Effector memory CD8-positive, alpha-beta T cell (primary cell): Measurements from ENCODE around the gene ACOXL.

Experiments used
- ATAC-seq: fragments of 150-1000 bp; cut with Tn5 transposase; replicated peaks from 2 replicates; pipeline ENCODE4 v1.10.0; 2021; ENCODE audit warnings: mild to moderate bottlenecking, moderate library complexity
- DNase-seq, 3 experiments: peaks; one replicate each; pipeline ENCODE4 v3.0.0; 2021
- H3K27ac Mint-ChIP-seq, 2 donors: one replicate each; pipeline ENCODE4 v1.8.0; 2022; ENCODE audit warnings: mild to moderate bottlenecking in 2 of 2, mixed read lengths in 2 of 2, moderate library complexity in 2 of 2
- H3K27me3 Mint-ChIP-seq, 2 donors: one replicate each; pipeline ENCODE4 v1.8.0; 2022; ENCODE audit warnings: mixed read lengths in 2 of 2
- H3K36me3 Mint-ChIP-seq: one replicate; pipeline ENCODE4 v1.8.0; 2022; ENCODE audit warnings: mild to moderate bottlenecking, moderate library complexity, mixed read lengths; ENCODE audit not compliant: insufficient read depth
- H3K4me1 Mint-ChIP-seq, 2 donors: one replicate each; pipeline ENCODE4 v1.8.0; 2022; ENCODE audit warnings: low read depth in 2 of 2, mixed read lengths in 2 of 2
- H3K4me3 Mint-ChIP-seq, 2 donors: one replicate each; pipeline ENCODE4 v1.8.0; 2022; ENCODE audit warnings: mild to moderate bottlenecking in 2 of 2, mixed read lengths in 2 of 2, moderate library complexity in 2 of 2
- H3K9me3 Mint-ChIP-seq, 2 donors: one replicate each; pipeline ENCODE4 v1.8.0; 2022; ENCODE audit warnings: mixed read lengths in 2 of 2

Gene ACOXL

DNA sequence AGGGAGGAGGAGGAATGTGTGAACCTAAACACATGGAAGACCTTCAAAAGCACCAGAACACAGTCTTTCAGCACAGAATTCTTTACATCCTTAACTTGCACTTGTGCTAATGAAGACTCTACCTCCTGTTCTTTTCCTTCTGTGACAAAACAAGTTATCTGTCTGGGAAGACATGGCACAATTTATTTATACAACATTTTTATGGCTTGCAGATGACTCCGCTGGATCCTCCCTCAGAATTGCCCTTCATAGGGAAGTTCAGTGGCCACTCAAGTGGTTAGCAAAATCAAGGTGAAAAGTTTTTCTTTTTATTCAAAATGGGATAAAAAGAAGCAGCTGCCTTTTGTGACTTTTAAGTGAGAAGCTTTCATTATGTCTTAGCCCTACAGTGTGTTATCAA lies 409.7 kb downstream of the ACOXL start:
- Mint-ChIP-seq H3K9me3 (no peaks in the 10 kb centered on the region), H3K36me3 (peaks cover 18% of the 10 kb centered on the region), H3K27ac (no peak overlapping the region), H3K4me3 (no peak overlapping the region), H3K27me3 (no peaks in the 10 kb centered on the region), H3K4me1 (peaks cover 9 to 19% of the 10 kb centered on the region in 2 donors)
- ATAC-seq (no peak), DNase-seq (no peak)

DNA sequence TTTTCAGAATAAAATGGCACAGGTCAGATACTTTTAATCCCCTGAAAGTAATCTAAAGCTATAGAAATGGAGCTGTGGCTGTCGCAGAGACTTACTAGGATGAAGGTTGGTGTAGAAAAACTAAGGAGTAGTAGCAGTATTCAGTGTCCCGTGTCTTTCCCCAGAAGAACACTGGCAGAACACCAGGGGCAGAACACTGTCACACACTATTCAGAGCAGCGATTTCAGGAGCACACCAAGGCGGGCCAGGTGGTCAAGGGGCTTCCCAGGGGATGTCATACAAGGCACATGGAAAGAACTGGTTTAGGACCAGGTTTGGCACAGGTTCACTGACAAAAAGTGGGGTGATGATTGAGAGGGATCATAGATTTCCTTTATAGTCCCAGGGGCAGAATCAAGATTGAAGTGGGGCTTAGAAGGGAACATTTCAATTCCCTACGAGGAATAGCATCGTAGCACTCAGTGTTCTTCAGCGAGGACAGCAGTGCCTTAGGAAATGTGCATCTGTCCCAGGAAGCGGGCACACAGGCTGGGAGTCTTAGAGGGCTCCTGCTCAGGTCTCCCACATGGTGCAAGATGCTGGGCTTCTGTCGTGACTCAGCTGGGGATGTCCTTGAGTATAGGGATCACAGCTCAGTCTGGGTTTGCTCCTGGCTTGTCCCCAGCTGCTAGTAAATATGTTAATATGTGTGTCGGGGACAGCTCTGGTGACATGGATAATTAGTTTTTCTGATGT lies 410.9 kb downstream of the ACOXL start:
- H3K4me1 Mint-ChIP-seq: peaks cover 8 to 19% of the 10 kb centered on the region in 2 donors
- no peak overlapping the region for H3K4me3 Mint-ChIP-seq
- H3K27ac Mint-ChIP-seq: peak overlapping the region in 1 of 2 donors; percentile 18
- H3K9me3 Mint-ChIP-seq: no peaks in the 10 kb centered on the region
- ATAC-seq (no peak), DNase-seq (no peak)
- H3K36me3 Mint-ChIP-seq: peaks cover 17% of the 10 kb centered on the region
- H3K27me3 Mint-ChIP-seq: no peaks in the 10 kb centered on the region

DNA sequence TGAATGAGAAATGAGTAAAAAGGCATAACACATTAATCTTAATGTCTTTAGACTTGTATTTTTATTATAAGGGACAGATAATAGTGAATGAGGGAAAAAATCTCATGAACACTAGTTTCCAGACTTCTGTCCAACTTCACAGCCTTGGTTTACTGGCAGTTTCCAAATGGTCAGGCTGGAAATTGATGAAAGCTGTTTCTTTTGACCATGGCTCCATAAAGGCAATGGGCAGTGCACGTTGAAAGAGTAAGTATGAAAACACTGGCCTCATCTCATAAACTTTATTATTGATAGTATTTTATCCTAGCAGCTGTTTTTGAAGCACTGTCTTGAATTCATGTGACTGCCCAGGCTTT lies 411.4 kb downstream of the ACOXL start:
- no peak for DNase-seq
- Mint-ChIP-seq H3K4me3 (no peak overlapping the region), H3K9me3 (no peaks in the 10 kb centered on the region), H3K36me3 (peaks cover 17% of the 10 kb centered on the region), H3K27me3 (no peaks in the 10 kb centered on the region), H3K4me1 (peaks cover 8 to 19% of the 10 kb centered on the region in 2 donors), H3K27ac (no peak overlapping the region)
- no peak for ATAC-seq

DNA sequence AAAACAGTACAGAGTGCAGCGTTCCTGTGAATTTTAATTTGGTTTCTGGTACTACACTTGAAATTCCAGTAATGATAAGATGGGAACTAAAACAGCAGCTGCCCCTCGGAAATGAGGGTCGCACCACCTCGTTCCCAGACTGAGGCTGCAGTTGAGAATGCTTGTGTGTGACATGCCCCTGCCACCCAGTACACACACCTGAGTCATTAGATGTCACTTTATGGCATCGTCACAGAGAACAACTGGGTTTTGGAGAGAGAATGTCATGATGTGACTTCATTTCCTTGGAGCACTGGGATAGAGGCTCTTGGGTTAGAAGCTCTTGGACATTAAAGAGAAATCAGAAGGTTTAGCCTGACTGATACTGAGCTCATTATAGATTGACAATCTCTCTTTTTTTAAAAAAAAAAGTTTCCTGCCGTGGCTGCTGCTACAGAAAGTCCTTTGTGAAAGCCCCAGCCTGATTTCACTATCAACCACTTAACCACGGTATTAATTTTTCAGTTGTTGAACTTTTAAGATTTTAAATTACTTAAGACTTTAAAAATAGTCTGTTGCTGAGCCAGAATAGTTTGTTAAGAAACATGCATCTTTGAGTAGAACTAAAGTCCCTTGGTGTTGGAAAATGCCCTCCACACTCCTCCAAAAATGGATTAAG lies 412.9 kb downstream of the ACOXL start:
- no peaks in the 10 kb centered on the region for H3K27me3 Mint-ChIP-seq
- DNase-seq (no peak), ATAC-seq (no peak)
- H3K4me3 Mint-ChIP-seq: no peak overlapping the region
- no peaks in the 10 kb centered on the region for H3K9me3 Mint-ChIP-seq
- peaks cover 8 to 19% of the 10 kb centered on the region in 2 donors for H3K4me1 Mint-ChIP-seq
- H3K36me3 Mint-ChIP-seq: peaks cover 15% of the 10 kb centered on the region
- no peak overlapping the region for H3K27ac Mint-ChIP-seq

DNA sequence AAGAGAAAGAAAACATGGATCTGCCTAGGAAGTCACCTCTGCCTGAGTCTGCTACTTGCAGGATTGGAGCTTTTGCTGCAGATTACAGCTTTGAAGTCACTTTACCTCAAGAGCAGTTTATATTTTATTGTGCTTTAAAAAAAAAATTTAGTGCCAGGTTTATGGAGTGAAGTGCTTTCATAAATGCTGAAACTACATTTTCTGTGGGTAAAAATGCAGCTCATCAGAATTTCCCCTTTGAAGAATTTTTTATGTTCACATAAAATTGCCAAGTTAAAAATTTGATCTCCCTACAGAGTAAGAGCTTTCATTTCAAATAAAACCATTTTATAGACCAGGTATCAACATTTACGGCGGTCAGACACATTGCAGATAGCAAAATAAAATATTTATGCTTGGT lies 413.6 kb downstream of the ACOXL start:
- peaks cover 19% of the 10 kb centered on the region for H3K36me3 Mint-ChIP-seq
- H3K27me3 Mint-ChIP-seq: no peaks in the 10 kb centered on the region
- ATAC-seq (no peak), DNase-seq (no peak)
- peak overlapping the region in 1 of 2 donors; percentile 62 for H3K27ac Mint-ChIP-seq
- peaks cover 5 to 19% of the 10 kb centered on the region in 2 donors for H3K4me1 Mint-ChIP-seq
- no peak overlapping the region for H3K4me3 Mint-ChIP-seq
- H3K9me3 Mint-ChIP-seq: no peaks in the 10 kb centered on the region

DNA sequence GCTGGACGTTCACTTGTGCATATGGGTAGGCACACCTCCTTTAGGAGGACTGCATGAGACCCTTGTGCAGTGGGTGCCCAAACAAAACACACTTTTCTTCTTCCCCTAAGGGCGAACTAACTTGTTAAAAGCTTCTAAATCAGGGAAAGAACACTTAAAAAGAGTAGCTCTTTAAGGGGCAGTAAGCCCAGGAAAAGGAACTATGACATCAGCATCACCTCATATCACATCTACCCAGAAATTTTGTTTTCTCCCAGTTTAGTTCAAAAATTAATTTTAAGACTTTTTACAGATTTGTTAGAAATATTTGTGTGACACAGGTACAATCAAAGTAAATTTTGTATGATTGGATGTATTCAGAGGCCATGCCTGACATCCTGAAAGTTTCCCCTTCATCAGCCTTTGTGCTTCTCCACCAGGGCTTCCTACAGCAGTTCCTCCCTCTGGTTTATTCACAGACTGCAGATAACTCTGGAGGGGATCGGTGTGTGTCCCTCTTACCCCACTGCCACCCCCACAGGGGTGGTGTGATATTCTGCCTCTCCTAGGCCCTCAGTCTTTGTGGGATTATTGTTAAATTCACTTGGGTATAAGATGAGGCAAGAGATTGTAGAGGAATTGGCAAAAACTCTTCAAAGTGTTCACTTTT lies 416.0 kb downstream of the ACOXL start:
- Mint-ChIP-seq H3K36me3 (peaks cover 22% of the 10 kb centered on the region), H3K27ac (peak overlapping the region in 1 of 2 donors; percentile 49), H3K9me3 (no peaks in the 10 kb centered on the region), H3K4me1 (peaks cover 2 to 11% of the 10 kb centered on the region in 2 donors), H3K27me3 (no peaks in the 10 kb centered on the region), H3K4me3 (no peak overlapping the region)
- ATAC-seq: no peak
- no peak for DNase-seq

DNA sequence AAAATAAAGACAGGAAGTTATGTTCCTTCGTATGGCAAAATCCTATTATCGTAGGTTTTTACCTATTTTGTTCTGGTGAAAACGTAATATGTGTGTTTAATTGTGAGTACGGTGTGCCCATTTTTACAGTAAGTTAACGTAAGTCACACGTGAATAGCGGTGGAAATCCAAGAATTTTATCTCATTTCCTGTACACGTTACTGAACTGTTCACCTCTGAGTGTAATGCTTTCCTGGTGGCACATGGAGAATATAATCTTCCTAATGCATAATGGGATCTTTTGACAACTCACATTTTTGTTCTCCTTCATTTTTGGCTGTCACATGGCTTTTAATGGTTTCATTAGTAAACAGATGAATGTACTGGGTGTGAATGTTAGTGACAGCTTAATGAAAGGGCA lies 416.6 kb downstream of the ACOXL start:
- H3K27ac Mint-ChIP-seq: no peak overlapping the region
- H3K4me1 Mint-ChIP-seq: peaks cover 2 to 11% of the 10 kb centered on the region in 2 donors
- DNase-seq (no peak), ATAC-seq (no peak)
- H3K36me3 Mint-ChIP-seq: peaks cover 25% of the 10 kb centered on the region
- H3K9me3 Mint-ChIP-seq: no peaks in the 10 kb centered on the region
- H3K27me3 Mint-ChIP-seq: no peaks in the 10 kb centered on the region
- no peak overlapping the region for H3K4me3 Mint-ChIP-seq

DNA sequence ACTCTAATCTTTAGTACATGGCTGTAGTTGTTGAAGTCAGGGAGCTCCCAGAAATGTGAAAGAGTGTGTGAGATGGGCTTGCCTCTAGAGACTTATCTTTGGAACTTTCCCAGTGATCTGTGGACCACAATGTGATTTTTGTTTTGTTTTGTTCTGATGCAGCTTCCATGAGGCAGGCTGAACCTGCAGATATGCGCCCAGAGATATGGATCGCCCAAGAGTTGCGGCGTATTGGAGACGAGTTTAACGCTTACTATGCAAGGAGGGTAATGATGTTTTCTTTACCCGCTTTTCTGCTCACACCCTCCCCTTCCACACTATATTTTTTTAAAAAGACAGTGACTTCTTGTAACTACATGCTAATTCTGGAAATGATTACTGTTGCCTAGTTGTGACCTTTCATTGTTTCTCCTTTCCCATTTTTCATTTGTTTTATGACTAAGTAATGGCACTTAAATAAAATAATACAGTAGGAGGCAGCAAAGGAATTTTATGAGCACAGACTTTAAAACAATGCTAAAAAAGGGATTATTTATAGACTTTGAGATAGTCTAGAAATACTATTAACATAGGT lies 417.6 kb downstream of the ACOXL start:
- no peaks in the 10 kb centered on the region for H3K27me3 Mint-ChIP-seq
- no peak for DNase-seq
- peaks cover 25% of the 10 kb centered on the region for H3K36me3 Mint-ChIP-seq
- ATAC-seq: no peak
- H3K4me1 Mint-ChIP-seq: peaks cover 4 to 7% of the 10 kb centered on the region in 2 donors
- no peaks in the 10 kb centered on the region for H3K9me3 Mint-ChIP-seq
- H3K4me3 Mint-ChIP-seq: no peak overlapping the region
- no peak overlapping the region for H3K27ac Mint-ChIP-seq

DNA sequence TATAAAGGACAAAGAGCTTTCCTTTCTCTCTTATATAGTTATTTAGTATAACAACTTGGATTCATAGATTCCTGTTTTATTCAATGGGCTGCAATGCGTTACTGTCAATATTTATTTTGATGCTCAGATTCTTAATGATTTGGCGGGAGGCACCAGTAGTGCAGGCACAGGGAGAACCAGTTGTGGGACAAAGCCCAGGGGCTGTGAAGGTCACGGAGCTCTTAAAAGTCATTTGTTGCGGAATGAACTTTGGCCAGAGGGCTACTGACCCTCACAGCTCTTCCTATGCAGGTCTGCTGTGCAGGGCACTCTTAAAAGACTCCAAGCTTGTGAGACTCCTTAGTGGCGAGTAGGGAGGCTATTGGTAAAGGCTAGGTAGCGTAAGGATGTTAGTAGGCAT lies 422.4 kb downstream of the ACOXL start:
- Mint-ChIP-seq H3K9me3 (no peaks in the 10 kb centered on the region), H3K4me1 (peaks cover 8 to 11% of the 10 kb centered on the region in 2 donors), H3K36me3 (peaks cover 20% of the 10 kb centered on the region), H3K27ac (no peak overlapping the region), H3K27me3 (no peaks in the 10 kb centered on the region), H3K4me3 (no peak overlapping the region)
- no peak for ATAC-seq
- no peak for DNase-seq

DNA sequence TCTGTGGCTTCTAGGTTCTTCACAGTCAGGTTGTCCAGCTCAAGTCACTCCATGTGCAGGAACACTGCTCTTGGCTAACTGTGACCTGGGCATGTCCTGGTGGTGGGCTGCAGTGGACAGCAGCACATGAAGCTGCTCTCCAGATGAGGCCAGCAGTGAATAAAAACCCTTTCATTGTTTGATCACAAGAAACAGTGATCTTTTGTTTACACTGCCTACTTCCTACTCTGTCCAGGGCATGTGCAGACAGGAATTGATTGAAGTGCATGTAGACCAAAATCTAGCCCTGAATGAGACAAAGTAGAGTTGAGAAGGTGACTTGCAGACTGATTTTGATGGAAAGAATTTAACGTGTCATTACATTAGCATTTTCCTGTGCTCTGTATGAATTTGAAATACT lies 423.2 kb downstream of the ACOXL start:
- peaks cover 8 to 16% of the 10 kb centered on the region in 2 donors for H3K4me1 Mint-ChIP-seq
- peaks cover 16% of the 10 kb centered on the region for H3K36me3 Mint-ChIP-seq
- no peaks in the 10 kb centered on the region for H3K27me3 Mint-ChIP-seq
- no peaks in the 10 kb centered on the region for H3K9me3 Mint-ChIP-seq
- ATAC-seq (no peak), DNase-seq (no peak)
- H3K4me3 Mint-ChIP-seq: no peak overlapping the region
- no peak overlapping the region for H3K27ac Mint-ChIP-seq

DNA sequence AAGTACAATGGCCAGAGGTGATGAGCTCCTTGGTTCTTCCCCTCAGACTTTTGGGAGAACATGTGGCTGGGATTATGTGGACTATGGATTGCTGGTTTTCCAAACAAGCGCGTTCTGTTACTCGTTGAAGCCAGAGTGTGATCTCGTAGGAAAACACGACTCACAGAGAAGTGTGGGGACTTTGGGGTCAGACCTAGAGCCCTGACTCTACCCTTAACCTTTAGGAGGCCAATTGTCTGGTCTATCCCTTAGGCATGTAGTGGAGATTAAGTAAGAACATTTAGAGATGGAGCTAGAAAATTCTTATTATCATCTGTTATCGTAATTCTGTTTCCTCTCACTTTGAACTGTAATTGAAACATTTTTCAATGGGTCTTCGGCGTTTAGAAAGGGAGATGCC lies 424.2 kb downstream of the ACOXL start:
- Mint-ChIP-seq H3K27ac (no peak overlapping the region), H3K4me3 (no peak overlapping the region), H3K36me3 (peaks cover 14% of the 10 kb centered on the region), H3K27me3 (no peaks in the 10 kb centered on the region), H3K9me3 (no peaks in the 10 kb centered on the region), H3K4me1 (peaks cover 8 to 16% of the 10 kb centered on the region in 2 donors)
- DNase-seq (no peak), ATAC-seq (no peak)

DNA sequence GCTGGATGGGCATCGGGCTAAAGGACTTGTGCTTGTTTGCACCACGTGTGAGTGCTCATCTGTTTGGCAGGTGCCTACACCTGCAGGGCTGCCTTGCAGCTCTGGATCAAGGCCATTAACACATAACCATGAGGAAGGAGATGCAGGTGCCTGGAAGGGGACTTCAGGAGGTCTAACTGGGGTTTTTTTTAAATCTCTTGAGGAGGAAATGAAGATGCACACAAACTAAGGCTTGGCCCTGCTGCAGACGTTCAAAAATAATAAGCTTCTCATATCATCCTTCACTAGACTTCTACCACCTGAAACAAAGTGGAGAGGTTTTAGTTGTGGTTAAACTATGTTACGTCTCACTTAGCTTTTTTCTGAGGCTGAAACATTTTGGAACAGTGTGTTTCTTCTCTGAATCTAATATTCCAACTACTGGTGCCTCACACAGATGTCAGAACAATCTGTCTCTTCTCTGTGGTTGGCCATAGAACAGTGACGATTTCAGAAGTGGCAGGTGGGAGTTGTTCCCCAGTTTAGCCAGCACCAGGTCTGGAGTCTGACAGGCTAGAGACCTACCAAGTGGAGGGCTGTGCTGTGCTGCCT lies 424.8 kb downstream of the ACOXL start:
- Mint-ChIP-seq H3K9me3 (no peaks in the 10 kb centered on the region), H3K4me3 (no peak overlapping the region), H3K27me3 (no peaks in the 10 kb centered on the region), H3K4me1 (peaks cover 10 to 17% of the 10 kb centered on the region in 2 donors), H3K27ac (peak overlapping the region in 1 of 2 donors; percentile 11), H3K36me3 (peaks cover 11% of the 10 kb centered on the region)
- DNase-seq (no peak), ATAC-seq (no peak)

DNA sequence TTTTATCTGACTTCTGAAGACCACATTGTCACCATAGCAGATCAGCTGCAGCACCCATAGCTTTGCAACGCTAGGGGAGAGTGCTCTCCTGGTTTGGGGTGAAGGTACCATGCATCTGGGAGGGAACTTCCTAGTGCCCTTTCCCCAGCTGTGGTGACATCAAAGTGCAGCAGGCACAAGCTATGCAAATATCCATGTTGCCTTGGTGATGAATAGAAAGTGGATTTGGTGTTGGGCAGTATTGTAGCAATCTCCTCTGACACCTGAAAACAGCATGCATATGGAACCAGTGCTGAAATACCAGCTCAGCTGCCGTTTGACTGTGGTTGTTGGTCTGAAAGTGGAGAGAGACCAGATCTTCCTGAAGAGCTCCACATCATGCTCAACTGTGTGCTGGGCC lies 425.4 kb downstream of the ACOXL start:
- Mint-ChIP-seq H3K4me3 (no peak overlapping the region), H3K4me1 (peaks cover 13 to 21% of the 10 kb centered on the region in 2 donors), H3K36me3 (peaks cover 12% of the 10 kb centered on the region), H3K27ac (no peak overlapping the region), H3K27me3 (no peaks in the 10 kb centered on the region), H3K9me3 (no peaks in the 10 kb centered on the region)
- no peak for DNase-seq
- peak; percentile 27 for ATAC-seq
